Smooth muscle cell (in vitro differentiated cells): ENCODE measurements around the gene HSF5. TPM values are rescaled to one million over a fixed set of nuclear protein-coding genes. Genes with fewer than 3 reads are reported as not detected.

Experiments used
- DNase-seq: peaks from one replicate; lab custom pipeline; 2025; ENCODE audit not compliant: unreplicated experiment; lab: John Stamatoyannopoulos, UW
- H2AFZ ChIP-seq: fragments of 200-600 bp; sonication (generic); 2 replicates; pipeline ENCODE4 v1.6.0; 2016; ENCODE audit warnings: antibody characterized with exemption, low read depth, mild to moderate bottlenecking
- H3F3A ChIP-seq: fragments of 200-600 bp; sonication (generic); 2 replicates; pipeline ENCODE4 v1.6.0; 2017; ENCODE audit warnings: antibody characterized with exemption, low read depth
- H3K27ac ChIP-seq: fragments of 200-600 bp; sonication (generic); 2 replicates; pipeline ENCODE4 v1.5.1; 2016; ENCODE audit warnings: low read depth, mild to moderate bottlenecking
- H3K27me3 ChIP-seq: fragments of 200-600 bp; sonication (generic); 2 replicates; pipeline ENCODE4 v1.6.1; 2016; ENCODE audit warnings: low read depth, mild to moderate bottlenecking
- H3K36me3 ChIP-seq: fragments of 200-600 bp; sonication (generic); 2 replicates; pipeline ENCODE4 v1.5.1; 2016; ENCODE audit warnings: low read depth
- H3K4me1 ChIP-seq: fragments of 200-600 bp; sonication (generic); 2 replicates; pipeline ENCODE4 v1.5.1; 2016; ENCODE audit warnings: low read depth
- H3K4me2 ChIP-seq: fragments of 200-600 bp; sonication (generic); 2 replicates; pipeline ENCODE4 v1.6.0; 2016; ENCODE audit warnings: mild to moderate bottlenecking
- H3K4me3 ChIP-seq: fragments of 200-600 bp; sonication (generic); 2 replicates; pipeline ENCODE4 v1.5.1; 2016; ENCODE audit warnings: mild to moderate bottlenecking
- H3K79me2 ChIP-seq: fragments of 200-600 bp; sonication (generic); 2 replicates; pipeline ENCODE4 v1.6.0; 2016; ENCODE audit warnings: low read depth, mild to moderate bottlenecking
- H3K9ac ChIP-seq: fragments of 200-600 bp; sonication (generic); 2 replicates; pipeline ENCODE4 v1.6.0; 2016; ENCODE audit warnings: low read depth
- H3K9me3 ChIP-seq: fragments of 200-600 bp; sonication (generic); replicated peaks from 2 replicates; pipeline ENCODE4 v1.5.1; 2016; ENCODE audit warnings: low read depth
- H4K20me1 ChIP-seq: fragments of 200-600 bp; sonication (generic); 2 replicates; pipeline ENCODE4 v1.6.0; 2016; ENCODE audit warnings: low read depth
- WGBS: methylation state at CpG from one replicate; pipeline ENCODE4 v1.1.7; 2016; ENCODE audit warnings: low lambda C conversion rate; 5-methylcytosine and 5-hydroxymethylcytosine counted together
- polyA plus RNA-seq: library from polyadenylated mRNA; unstranded; fragments of >200 nt; fragmentation: Nextera tagmentation; extraction: Ambion mirVana; gene quantifications from 2 replicates; pipeline ENCODE4 v1.2.1, GENCODE V29; 2016
- total RNA-seq: library from RNA; depleted of rRNA; stranded (reverse); fragments of >200 nt; gene quantifications from 2 replicates; pipeline ENCODE4 v1.2.3, GENCODE V29; 2014
- TF ChIP-seq, protein P1 (sequence below): fragments of 200-600 bp; sonication (generic); IDR thresholded peaks from 2 replicates; pipeline ENCODE4 v1.5.1; 2017; ENCODE audit warnings: borderline replicate concordance, mild to moderate bottlenecking, antibody characterized with exemption; ENCODE audit not compliant: insufficient read depth, poor library complexity, severe bottlenecking

Gene HSF5
- total and polyA plus RNA-seq, 2 experiments from 2014 or later, result not detected

DNA sequence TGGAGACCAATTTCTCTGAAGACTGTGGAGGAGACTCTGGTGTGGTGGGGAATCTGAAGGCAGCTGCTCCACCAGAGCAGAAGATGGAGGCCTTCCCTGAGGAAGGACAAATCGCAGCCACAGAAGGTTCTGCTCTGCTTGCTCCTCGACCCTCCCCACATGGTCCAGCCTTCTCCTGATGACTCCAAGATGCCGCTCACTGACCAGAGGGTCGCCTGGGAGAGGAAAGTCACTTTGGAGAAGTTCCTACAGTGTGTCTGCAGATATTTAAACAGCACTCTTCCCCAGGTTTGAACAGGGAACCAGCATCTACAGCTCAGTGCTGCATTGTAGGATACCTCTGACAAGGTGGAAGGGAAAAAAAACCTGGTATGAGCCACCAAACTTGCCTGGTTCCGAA is 115.2 kb downstream of the HSF5 start:
- no peaks in the 10 kb centered on the region for H3K4me1 ChIP-seq
- TF ChIP-seq, protein P1, sequence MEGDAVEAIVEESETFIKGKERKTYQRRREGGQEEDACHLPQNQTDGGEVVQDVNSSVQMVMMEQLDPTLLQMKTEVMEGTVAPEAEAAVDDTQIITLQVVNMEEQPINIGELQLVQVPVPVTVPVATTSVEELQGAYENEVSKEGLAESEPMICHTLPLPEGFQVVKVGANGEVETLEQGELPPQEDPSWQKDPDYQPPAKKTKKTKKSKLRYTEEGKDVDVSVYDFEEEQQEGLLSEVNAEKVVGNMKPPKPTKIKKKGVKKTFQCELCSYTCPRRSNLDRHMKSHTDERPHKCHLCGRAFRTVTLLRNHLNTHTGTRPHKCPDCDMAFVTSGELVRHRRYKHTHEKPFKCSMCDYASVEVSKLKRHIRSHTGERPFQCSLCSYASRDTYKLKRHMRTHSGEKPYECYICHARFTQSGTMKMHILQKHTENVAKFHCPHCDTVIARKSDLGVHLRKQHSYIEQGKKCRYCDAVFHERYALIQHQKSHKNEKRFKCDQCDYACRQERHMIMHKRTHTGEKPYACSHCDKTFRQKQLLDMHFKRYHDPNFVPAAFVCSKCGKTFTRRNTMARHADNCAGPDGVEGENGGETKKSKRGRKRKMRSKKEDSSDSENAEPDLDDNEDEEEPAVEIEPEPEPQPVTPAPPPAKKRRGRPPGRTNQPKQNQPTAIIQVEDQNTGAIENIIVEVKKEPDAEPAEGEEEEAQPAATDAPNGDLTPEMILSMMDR, result no peak
- no peak overlapping the region for H3K4me2 ChIP-seq
- H3K79me2 ChIP-seq, result no peaks in the 10 kb centered on the region
- no peaks in the 10 kb centered on the region for H3F3A ChIP-seq
- H3K4me3 ChIP-seq, result no peak overlapping the region
- no peak for DNase-seq
- H3K27me3 ChIP-seq, result no peaks in the 10 kb centered on the region
- no peaks in the 10 kb centered on the region for H3K9me3 ChIP-seq
- H2AFZ ChIP-seq, result no peak overlapping the region
- H4K20me1 ChIP-seq, result no peaks in the 10 kb centered on the region
- 99% methylated on average over 5 of the region's 5 CpGs for WGBS
- H3K27ac ChIP-seq, result no peak overlapping the region
- no peak overlapping the region for H3K9ac ChIP-seq
- no peaks in the 10 kb centered on the region for H3K36me3 ChIP-seq

DNA sequence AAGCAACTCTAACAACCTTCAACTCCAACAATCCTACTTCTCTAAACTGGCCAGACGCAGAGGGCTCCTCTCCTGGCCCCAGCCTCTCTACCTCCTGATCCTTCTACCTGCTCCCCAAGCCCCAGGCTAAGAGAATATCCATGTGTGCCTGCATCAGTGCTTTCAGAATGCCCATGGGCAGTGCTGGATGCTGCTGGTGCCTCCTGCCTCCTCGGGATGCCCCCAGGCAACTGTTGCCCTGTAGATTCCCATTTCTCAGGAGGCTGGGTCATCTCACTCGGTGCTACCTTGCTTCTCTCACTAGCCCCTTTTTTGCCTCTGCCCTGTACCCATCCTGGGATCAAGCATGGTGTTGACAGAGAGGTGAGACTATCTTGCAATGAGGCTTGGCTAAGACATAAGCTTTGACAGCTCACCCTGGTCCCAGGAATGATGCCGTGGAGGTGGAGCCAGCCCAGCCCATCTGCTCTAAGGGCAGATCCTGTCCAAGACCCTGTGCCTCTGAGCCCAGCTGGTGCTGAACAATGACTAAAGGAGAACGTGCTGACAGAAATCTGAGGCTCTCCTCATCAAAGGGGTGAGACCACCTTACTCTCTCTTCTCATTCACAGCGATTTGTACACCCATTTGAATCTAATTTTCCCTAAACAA is 116.8 kb downstream of the HSF5 start:
- H3F3A ChIP-seq, result peaks cover under 1% of the 10 kb centered on the region
- no peak overlapping the region for H3K4me2 ChIP-seq
- no peaks in the 10 kb centered on the region for H4K20me1 ChIP-seq
- TF ChIP-seq, protein P1, result no peak
- H3K27me3 ChIP-seq, result no peaks in the 10 kb centered on the region
- no peaks in the 10 kb centered on the region for H3K36me3 ChIP-seq
- H2AFZ ChIP-seq, result no peak overlapping the region
- DNase-seq, result no peak
- no peak overlapping the region for H3K27ac ChIP-seq
- H3K79me2 ChIP-seq, result no peaks in the 10 kb centered on the region
- WGBS, result 88% methylated on average over 6 of the region's 6 CpGs
- no peak overlapping the region for H3K4me3 ChIP-seq
- no peaks in the 10 kb centered on the region for H3K9me3 ChIP-seq
- H3K4me1 ChIP-seq, result no peaks in the 10 kb centered on the region
- no peak overlapping the region for H3K9ac ChIP-seq

DNA sequence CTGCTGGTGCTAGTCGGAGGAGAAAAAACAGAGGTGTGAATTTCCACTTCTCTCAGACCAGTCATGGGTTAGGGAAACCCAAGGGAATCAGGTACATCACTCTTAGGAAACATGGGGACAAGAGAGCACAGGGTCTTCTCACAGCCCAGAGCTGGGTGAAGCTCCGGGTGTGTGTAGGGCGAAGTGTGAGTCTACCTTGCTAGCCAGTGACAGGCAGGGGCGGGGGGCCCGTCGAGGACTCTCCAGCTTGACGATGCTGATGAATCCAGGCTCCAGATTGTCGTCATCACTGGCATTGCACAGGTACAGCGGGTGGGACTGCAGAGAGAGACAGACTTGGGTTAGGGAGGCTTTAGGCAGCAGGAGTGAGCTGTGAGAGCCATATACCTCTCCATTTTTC is 117.5 kb downstream of the HSF5 start:
- no peak overlapping the region for H3K27ac ChIP-seq
- H3K4me1 ChIP-seq, result no peaks in the 10 kb centered on the region
- H3K9ac ChIP-seq, result no peak overlapping the region
- H3K4me3 ChIP-seq, result no peak overlapping the region
- no peaks in the 10 kb centered on the region for H3K9me3 ChIP-seq
- no peak overlapping the region for H3K4me2 ChIP-seq
- no peaks in the 10 kb centered on the region for H3K79me2 ChIP-seq
- peaks cover 5% of the 10 kb centered on the region for H3F3A ChIP-seq
- H4K20me1 ChIP-seq, result no peaks in the 10 kb centered on the region
- TF ChIP-seq, protein P1, result no peak
- H2AFZ ChIP-seq, result no peak overlapping the region
- 91% methylated on average over 9 of the region's 9 CpGs for WGBS
- DNase-seq, result no peak
- no peaks in the 10 kb centered on the region for H3K27me3 ChIP-seq
- H3K36me3 ChIP-seq, result no peaks in the 10 kb centered on the region

DNA sequence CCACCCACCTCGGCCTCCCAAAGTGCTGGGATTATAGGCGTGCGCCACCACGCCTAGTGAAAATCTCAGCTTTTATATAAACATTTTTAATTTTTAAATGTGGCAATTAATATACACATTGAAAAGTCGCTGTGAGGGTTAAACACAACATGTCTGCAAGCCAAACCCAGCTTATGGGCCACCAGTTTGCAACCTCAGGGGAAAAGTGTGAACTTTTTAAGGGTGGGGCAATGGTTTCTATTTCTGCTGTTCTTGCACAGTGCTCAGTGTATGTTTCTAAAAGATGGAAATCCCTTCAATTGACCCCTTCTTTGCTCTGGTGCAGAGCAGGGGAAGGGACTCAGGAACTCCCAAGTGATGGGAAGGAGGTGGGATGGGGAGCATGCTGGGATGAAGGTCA is 117.9 kb downstream of the HSF5 start:
- no peaks in the 10 kb centered on the region for H3K36me3 ChIP-seq
- no peaks in the 10 kb centered on the region for H3K4me1 ChIP-seq
- DNase-seq, result no peak
- H3F3A ChIP-seq, result peaks cover 5% of the 10 kb centered on the region
- H3K4me2 ChIP-seq, result no peak overlapping the region
- H3K27me3 ChIP-seq, result no peaks in the 10 kb centered on the region
- H3K4me3 ChIP-seq, result no peak overlapping the region
- H2AFZ ChIP-seq, result no peak overlapping the region
- no peaks in the 10 kb centered on the region for H3K79me2 ChIP-seq
- no peak overlapping the region for H3K27ac ChIP-seq
- H3K9ac ChIP-seq, result no peak overlapping the region
- H4K20me1 ChIP-seq, result no peaks in the 10 kb centered on the region
- TF ChIP-seq, protein P1, result no peak
- 96% methylated on average over 5 of the region's 5 CpGs for WGBS
- no peaks in the 10 kb centered on the region for H3K9me3 ChIP-seq
